Islet precursor cell (in vitro differentiated cells): ENCODE results near the gene DHRS2.

Source experiments
- DNase-seq: peaks from one replicate; pipeline ENCODE4 v3.0.0-alpha.2; 2018

Gene DHRS2

DNA sequence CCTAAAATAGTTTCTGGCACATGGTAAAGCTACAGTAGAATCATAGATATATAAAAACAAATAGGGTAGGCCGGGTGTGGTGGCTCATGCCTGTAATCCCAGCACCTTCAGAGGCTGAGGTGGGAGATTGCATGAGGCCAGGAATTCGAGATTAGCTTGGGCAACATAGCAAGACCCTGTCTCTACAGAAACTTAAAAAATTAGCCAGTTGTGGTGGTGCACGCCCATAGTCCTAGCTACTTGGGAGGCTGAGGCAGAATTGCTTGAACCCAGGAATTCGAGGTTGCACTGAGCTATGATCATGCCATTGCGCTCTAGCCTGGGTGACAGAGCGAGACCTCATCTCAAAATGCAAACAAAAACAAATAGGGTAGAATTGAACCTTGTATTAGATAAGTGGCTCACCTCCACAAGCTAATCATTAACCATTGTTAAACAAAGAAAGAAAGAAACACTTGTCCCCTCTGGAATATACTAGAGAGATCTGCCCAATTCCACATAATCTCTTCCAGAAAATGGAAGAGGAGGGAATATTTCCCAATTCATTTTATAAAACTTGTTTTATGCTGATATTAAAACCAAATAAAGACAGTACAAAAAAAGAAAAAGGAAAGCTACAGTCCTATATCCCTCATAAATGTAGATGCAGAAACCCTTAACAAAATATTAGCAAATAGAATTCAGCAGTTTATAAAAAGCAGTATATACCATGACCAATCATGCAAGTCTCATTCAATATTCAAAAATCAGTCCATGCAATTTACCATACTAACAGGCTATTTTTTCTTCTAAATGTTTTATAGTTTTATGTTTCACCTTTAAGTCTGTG is 22.7 kb upstream of the DHRS2 start:
- no peak for DNase-seq

DNA sequence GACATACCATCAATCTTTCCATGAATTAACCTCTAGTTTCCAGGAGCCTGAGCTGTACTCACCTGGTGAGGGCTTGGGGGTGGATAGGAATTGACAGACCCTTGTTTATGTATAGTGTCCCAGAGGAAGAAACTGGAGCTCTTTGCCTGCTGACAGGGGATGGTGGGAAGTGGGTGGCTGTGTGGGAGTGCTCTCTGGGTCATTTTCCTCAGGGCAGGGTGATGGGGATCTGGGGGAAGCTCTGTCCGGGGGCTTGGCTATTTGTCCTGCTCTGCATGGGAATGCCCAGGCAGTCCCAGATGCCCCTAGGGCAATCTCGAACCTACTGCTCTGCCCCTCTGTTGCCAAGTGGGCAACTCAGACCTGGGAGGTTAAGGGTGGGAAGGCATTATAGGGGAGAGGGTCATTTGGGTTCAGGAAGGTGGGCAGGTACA is 21.8 kb upstream of the DHRS2 start:
- no peak for DNase-seq

GRCh38 chr14:23615856-23616255 is 20.3 kb upstream of the DHRS2 start:
- no peak for DNase-seq

DNA sequence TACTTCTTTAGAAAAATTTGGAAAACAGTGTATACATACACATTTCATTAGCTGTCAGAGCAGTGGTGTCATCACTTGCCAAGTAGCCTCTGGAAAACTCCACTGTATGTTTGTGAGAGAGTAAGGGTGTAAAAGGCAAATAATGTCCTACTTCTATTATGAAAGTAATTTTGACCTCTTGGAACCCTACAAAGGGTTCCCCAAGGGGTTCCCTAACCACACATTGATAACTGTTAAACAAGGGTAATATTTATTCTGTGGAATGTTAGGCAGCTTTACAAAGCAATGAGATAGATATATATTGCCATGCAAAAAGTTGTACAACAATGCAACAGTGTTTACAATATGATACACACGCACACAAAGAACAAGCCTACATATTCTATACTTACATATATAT is 18.6 kb upstream of the DHRS2 start:
- no peak for DNase-seq

DNA sequence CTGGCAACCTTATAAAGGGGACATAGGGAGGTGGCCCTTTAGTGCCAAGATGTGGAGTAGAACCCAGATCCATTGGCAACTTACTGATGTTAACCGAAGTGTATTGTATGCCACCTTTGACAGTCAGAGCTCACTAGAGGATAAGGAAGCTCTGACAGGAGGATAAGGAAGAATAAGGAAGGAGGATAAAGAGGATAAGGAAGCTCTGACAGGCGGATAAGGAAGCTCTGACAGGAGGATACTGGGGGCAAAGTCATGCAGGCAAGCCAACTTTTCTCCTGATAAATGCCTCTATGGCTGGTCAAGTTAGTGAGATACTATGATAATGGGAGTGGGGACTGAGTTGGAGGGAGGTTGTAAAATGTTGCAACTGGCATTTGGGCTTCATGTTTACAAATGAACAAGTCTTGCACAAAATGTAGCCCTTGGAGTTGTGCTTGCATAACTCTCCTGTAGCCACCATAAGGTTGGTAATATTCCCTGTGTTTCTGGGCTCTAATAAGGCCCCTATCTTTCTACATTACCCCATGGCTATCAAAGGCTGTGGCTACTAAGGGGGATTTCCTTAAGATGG is 17.7 kb upstream of the DHRS2 start:
- DNase-seq = no peak

DNA sequence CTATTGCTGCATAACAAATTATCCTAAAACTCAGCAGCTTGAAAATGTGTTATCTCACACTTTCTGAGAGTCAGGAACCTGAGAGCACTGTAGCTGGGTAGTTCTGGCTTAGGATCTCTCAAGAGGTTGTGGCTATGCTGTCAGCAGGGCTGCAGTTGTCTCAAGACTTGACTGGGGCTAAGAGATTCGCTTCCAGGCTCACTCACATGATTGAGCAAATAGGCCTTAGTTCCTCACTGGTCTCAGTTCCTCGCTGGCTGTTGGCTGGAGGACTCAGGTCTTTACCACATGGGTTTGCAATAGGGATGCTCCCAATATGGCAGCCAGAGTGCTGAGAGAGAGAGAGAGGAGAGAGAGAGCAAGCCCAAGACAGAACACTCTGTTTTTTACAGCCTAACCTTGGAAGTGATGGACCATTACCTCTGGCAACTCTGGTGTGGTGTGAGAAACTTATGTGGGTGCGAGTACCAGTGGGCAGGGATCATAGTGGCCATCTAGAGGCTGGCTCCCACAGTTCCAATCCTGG is 15.9 kb upstream of the DHRS2 start:
- DNase-seq = no peak

- no peak for DNase-seq
Measured at GRCh38 chr14:23621204-23621931, 14.8 kb upstream of the DHRS2 start.

- DNase-seq = no peak
Measured at GRCh38 chr14:23621932-23622730, 14.0 kb upstream of the DHRS2 start.

- DNase-seq = no peak
Measured at GRCh38 chr14:23622990-23623389, 13.2 kb upstream of the DHRS2 start.

- DNase-seq = no peak
Measured at GRCh38 chr14:23623962-23624361, 12.2 kb upstream of the DHRS2 start.

DNA sequence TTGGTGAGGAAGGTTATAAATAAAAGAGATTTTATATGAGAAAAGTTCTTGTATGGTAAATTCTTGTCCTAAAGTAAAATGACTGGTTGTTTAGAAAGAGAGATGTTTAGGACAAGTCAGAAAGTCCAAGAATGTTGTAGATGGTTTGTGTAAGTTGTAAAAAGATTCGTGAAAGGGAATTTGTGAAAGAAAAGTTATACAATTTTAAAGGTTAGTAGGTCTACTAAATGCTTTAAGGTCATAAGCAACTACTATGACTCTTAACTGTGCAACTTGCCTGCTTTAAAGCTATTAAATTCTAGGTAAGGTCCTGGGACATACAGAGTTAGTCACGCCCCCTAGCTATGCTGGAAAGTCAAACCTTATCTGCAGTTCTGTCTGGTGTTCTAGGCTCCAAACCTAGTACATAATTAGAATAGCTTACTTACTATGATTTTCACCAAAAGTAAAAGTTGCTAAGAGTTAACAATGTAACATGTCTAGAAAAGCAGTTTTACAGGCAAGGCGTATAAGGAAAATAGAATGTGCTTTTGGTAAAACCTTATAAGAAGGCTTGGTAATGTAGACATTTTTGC is 11.2 kb upstream of the DHRS2 start:
- DNase-seq = no peak

GRCh38 chr14:23626946-23627345 is 9.2 kb upstream of the DHRS2 start:
- no peak for DNase-seq

GRCh38 chr14:23627961-23628360 is 8.2 kb upstream of the DHRS2 start:
- DNase-seq = no peak

DNA sequence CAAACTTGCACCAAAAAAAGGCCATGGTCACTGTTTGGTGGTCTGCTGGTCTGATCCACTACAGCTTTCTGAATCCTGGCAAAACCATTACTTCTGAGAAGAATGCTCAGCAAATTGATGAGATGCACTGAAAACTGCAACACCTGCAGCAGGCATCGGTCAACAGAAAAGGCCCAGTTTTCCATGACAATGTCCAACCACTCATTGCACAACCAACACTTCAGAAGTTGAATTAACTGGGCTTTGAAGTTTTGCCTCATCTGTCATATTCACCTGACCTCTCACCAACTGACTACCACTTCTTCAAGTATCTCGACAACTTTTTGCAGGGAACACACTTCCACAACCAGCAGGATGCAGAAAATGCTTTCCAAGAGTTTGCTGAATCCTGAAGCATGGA is 7.0 kb upstream of the DHRS2 start:
- DNase-seq = no peak

- DNase-seq = peak; percentile 67
Measured at GRCh38 chr14:23629832-23630396, 6.2 kb upstream of the DHRS2 start.

DNA sequence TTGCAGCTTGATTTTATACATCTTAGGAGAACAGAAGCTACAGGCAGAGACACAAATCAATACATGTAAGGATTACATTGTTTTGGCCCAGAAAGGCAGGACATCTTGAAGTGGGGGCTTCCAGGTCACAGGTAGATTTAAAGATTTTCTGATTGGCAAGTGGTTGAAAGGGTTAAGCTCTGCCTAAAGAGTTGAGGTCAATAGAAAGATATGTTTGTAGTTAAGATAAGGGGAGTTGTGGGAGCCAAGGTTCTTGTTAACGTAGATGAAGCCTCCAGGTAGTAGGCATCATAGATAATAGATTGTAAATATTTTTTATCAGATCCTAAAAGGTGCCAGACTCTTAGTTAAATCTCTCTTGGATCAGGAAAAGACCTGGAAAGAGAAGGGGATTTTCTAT is 5.5 kb upstream of the DHRS2 start:
- DNase-seq = no peak

GRCh38 chr14:23631234-23631633 is 4.9 kb upstream of the DHRS2 start:
- DNase-seq = no peak

- peak; percentile 91 for DNase-seq
Measured at GRCh38 chr14:23631702-23632460, 4.3 kb upstream of the DHRS2 start.

DNA sequence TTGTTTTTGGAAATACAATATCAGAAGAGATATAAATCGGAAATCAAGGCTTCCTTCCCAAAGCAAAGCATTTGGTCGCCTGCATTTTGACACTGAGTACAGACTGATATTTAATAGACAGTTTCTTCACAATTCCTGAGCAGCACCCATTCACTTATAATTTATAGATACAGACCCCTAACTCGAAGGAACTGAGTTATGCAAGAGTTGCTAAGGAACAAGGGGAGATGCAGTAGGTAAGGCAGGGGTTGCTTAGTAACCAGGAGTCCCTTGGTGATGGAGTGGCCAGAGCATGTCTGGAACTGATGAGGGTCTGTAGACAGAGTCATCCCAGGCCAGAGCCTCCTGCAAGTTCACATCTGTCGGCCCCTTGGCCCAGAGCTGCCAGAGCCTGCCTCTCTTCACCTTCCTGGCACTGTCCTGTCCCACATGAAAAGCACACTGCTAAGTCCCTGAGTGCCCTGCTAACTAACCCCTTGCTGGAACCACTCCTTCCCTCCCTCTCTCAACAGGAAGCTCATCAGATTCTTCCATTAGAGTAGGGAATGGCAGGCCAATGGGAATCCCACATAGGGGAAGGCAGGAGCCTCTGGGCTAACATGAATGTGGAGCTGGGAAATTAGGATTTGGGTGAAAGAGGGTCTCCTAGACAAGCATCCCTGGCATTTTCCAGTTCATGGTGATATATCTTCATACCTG is 3.6 kb upstream of the DHRS2 start:
- no peak for DNase-seq

- DNase-seq = no peak
Measured at GRCh38 chr14:23633160-23633701, 2.9 kb upstream of the DHRS2 start.
